Body of pancreas (tissue), 4 donors: Measurements from ENCODE around the gene PPL. TPM values are rescaled to one million over a fixed set of nuclear protein-coding genes. Genes with fewer than 3 reads are reported as not detected.
"Not testable (repeated sequence)": the region's sequence is repeated elsewhere in the genome, so short reads cannot be mapped to it uniquely, and the experiment has no call there.

Experiments
- ATAC-seq: fragments of 150-250 bp; one replicate; pipeline ENCODE4 v1.9.1; 2016
- DNase-seq, 4 donors: peaks; one replicate each; pipeline ENCODE4 v3.0.0-alpha.2; 2019
- H3K27ac ChIP-seq, 4 donors: fragments of 200-600 bp; sonication (generic); 1 replicate in 3 of 4; 2 replicates in 1 of 4; pipeline versions ENCODE4 v1.5.1 to v1.6.1; 2016 to 2019; ENCODE audit warnings: mild to moderate bottlenecking in 1 of 4, mixed read lengths in 1 of 4, moderate library complexity in 1 of 4
- H3K27me3 ChIP-seq, 2 donors: fragments of 200-600 bp; sonication (generic); one replicate each; pipeline ENCODE4 v1.6.0; 2016; ENCODE audit warnings: mild to moderate bottlenecking in 1 of 2
- H3K36me3 ChIP-seq, 2 donors: fragments of 200-600 bp; sonication (generic); replicated peaks in 1 of 2; 2 replicates each; pipeline ENCODE4 v1.5.1; 2016; ENCODE audit warnings: low read depth in 2 of 2; ENCODE audit not compliant: insufficient read depth in 1 of 2
- H3K4me1 ChIP-seq: fragments of 200-600 bp; sonication (generic); one replicate; pipeline ENCODE4 v1.6.0; 2016
- H3K4me3 ChIP-seq, 2 donors: fragments of 200-600 bp; sonication (generic); 1 replicate in 1 of 2; 2 replicates in 1 of 2; pipeline ENCODE4 v1.5.1; 2016 to 2019
- H3K9me3 ChIP-seq, 3 donors: fragments of 200-600 bp; sonication (generic); 1 replicate in 2 of 3; 2 replicates in 1 of 3; pipeline ENCODE4 v1.5.1; 2016
- CTCF ChIP-seq, 7 experiments: fragments of 450-650 bp in 4 of 7; fragments of 200-600 bp in 3 of 7; sonication (generic) in 3 of 7; IDR thresholded peaks; one replicate each; pipeline ENCODE4 v1.5.1; 2016 to 2019; ENCODE audit warnings: antibody characterized with exemption in 7 of 7
- POLR2A ChIP-seq, 3 donors: fragments of 450-650 bp; IDR thresholded peaks; one replicate each; pipeline ENCODE4 v1.6.1; 2016; ENCODE audit warnings: antibody characterized with exemption in 3 of 3, mild to moderate bottlenecking in 2 of 3
- WGBS, 2 donors: methylation state at CpG; one replicate each; pipeline ENCODE4 v1.1.5; 2017; 5-methylcytosine and 5-hydroxymethylcytosine counted together
- intact Hi-C: fragments of 100-400 bp; cut with DNase I; formaldehyde crosslinking; loops from one replicate; pipeline ENCODE4 v1.15.1; 2023
- total RNA-seq, 2 donors: library from RNA; depleted of rRNA; stranded (reverse); fragments of >200 nt; gene quantifications; one replicate each; pipeline ENCODE4 v1.1.0, GENCODE V29; 2016

PPL gene
- total RNA-seq, 2 donors from 2014 or later, result 20.2 to 26.0 TPM

GRCh38 chr16:4958510-4959438 is 21.8 kb upstream of the PPL start:
- Histone ChIP-seq H3K9me3 (no peaks in the 10 kb centered on the region), H3K4me3 (no peak overlapping the region), H3K27ac (peak overlapping the region in 3 of 4 donors; percentile 16 to 74 (median 52)), H3K36me3 (no peaks in the 10 kb centered on the region), H3K4me1 (peaks cover 23% of the 10 kb centered on the region), H3K27me3 (no peaks in the 10 kb centered on the region)
- ATAC-seq (no peak), DNase-seq (no peak)
- intact Hi-C loops, result loop anchor here (10.0 kb wide), 1 partner anchor 264 kb away; the partner anchor contains the start of gene NUDT16L1
- 38 to 72% methylated on average over 8 to 29 of the region's 29 CpGs for WGBS, 2 donors
- TF ChIP-seq POLR2A (IDR thresholded peaks at IDR 0.05), result no peak
- no peak for TF ChIP-seq CTCF (IDR thresholded peaks at IDR 0.05)

- peak within 1 kb of the TSS in 1 of 2 donors; percentile 3 for H3K4me3 ChIP-seq
- peak; percentile 100 for DNase-seq
- H3K27me3 ChIP-seq, result no peaks in the 10 kb centered on the region
- peak; percentile 93 for ATAC-seq
- TF ChIP-seq POLR2A (IDR thresholded peaks at IDR 0.05), result peak in 2 of 3 donors; percentile 76 to 77
- TF ChIP-seq CTCF (IDR thresholded peaks at IDR 0.05), result peak in 1 of 7 experiments; percentile 15
- H3K36me3 ChIP-seq, result no peaks in the 10 kb centered on the region
- WGBS, 2 donors, result 0% methylated on average over 8 to 56 of the region's 56 CpGs
- H3K9me3 ChIP-seq, result no peaks in the 10 kb centered on the region
- H3K4me1 ChIP-seq, result peaks cover 23% of the 10 kb centered on the region
- H3K27ac ChIP-seq, result peak within 1 kb of the TSS; percentile 63 to 82 (median 78)
- intact Hi-C loops, result loop anchor here (10.0 kb wide), 1 partner anchor 263 kb away; the partner anchor contains the start of gene NUDT16L1
Measured at GRCh38 chr16:4957720-4958509, 21.0 kb upstream of the PPL start, which contains the start of gene SEC14L5. SEC14L5 (plus strand) TSS chr16:4958330; CDS start chr16:4959324, 994 bp downstream.

GRCh38 chr16:4957420-4957719 is 20.4 kb upstream of the PPL start:
- WGBS, 2 donors, result 5 to 7% methylated on average over 10 of the region's 10 CpGs
- Histone ChIP-seq H3K4me1 (peaks cover 23% of the 10 kb centered on the region), H3K27ac (peak overlapping the region; percentile 63 to 82 (median 78)), H3K9me3 (no peaks in the 10 kb centered on the region), H3K4me3 (peak overlapping the region in 1 of 2 donors; percentile 3), H3K27me3 (no peaks in the 10 kb centered on the region), H3K36me3 (no peaks in the 10 kb centered on the region)
- intact Hi-C loops, result loop anchor here (10.0 kb wide), 1 partner anchor 263 kb away; the partner anchor contains the start of gene NUDT16L1
- ATAC-seq, result peak; percentile 0
- no peak for DNase-seq
- TF ChIP-seq CTCF (IDR thresholded peaks at IDR 0.05), result no peak
- TF ChIP-seq POLR2A (IDR thresholded peaks at IDR 0.05), result no peak

- Histone ChIP-seq H3K4me1 (peaks cover 23% of the 10 kb centered on the region), H3K27ac (no peak overlapping the region), H3K27me3 (no peaks in the 10 kb centered on the region), H3K36me3 (no peaks in the 10 kb centered on the region), H3K4me3 (no peak overlapping the region), H3K9me3 (no peaks in the 10 kb centered on the region)
- DNase-seq, result no peak
- no peak for ATAC-seq
- intact Hi-C loops, result loop anchor here (10.0 kb wide), 1 partner anchor 260 kb away; the partner anchor contains the start of gene NUDT16L1
- WGBS, 2 donors, result 94 to 100% methylated on average over 1 of the region's 1 CpG
- TF ChIP-seq CTCF (IDR thresholded peaks at IDR 0.05), result no peak
- no peak for TF ChIP-seq POLR2A (IDR thresholded peaks at IDR 0.05)
Measured at GRCh38 chr16:4954714-4955113, 17.8 kb upstream of the PPL start.

GRCh38 chr16:4951583-4951982 is 14.6 kb upstream of the PPL start:
- ATAC-seq, H3K27ac ChIP-seq, H3K4me3 ChIP-seq, H3K9me3 ChIP-seq, H3K36me3 ChIP-seq, H3K4me1 ChIP-seq, DNase-seq, H3K27me3 ChIP-seq: not testable (repeated sequence)
- intact Hi-C loops, result loop anchor here (10.0 kb wide), 1 partner anchor 257 kb away; the partner anchor contains the start of gene NUDT16L1
- 53 to 58% methylated on average over 3 of the region's 3 CpGs for WGBS, 2 donors
